Measurements from ENCODE around the gene SPNS2.

SPNS2 gene

GRCh38 chr17:4551796-4552525 lies 53.3 kb downstream of the SPNS2 start:
- no peak for DNase-seq

- no peak for DNase-seq
Observed at GRCh38 chr17:4553669-4554068, 55.0 kb downstream of the SPNS2 start.

GRCh38 chr17:4554441-4554996 lies 55.8 kb downstream of the SPNS2 start:
- no peak for DNase-seq

- peak; percentile 97 for DNase-seq
Observed at GRCh38 chr17:4554997-4555799, 56.5 kb downstream of the SPNS2 start, which contains the start of gene MYBBP1A. MYBBP1A (minus strand) TSS chr17:4555384; CDS start chr17:4555324, 60 bp downstream.

- DNase-seq = no peak
Observed at GRCh38 chr17:4555873-4556759, 57.4 kb downstream of the SPNS2 start.

GRCh38 chr17:4556996-4557395 lies 58.3 kb downstream of the SPNS2 start:
- DNase-seq = no peak

- no peak for DNase-seq
Observed at GRCh38 chr17:4557626-4558346, 59.1 kb downstream of the SPNS2 start.

GRCh38 chr17:4558347-4558971 lies 59.8 kb downstream of the SPNS2 start:
- DNase-seq = no peak

GRCh38 chr17:4559139-4559791 lies 60.6 kb downstream of the SPNS2 start:
- DNase-seq = no peak

- no peak for DNase-seq
Observed at GRCh38 chr17:4559966-4560365, 61.3 kb downstream of the SPNS2 start.

GRCh38 chr17:4560421-4560820 lies 61.7 kb downstream of the SPNS2 start, which contains the start of gene GGT6:
GGT6 (minus strand) TSS chr17:4560577; CDS start chr17:4560521, 56 bp downstream.
- DNase-seq = no peak

- DNase-seq = no peak
Observed at GRCh38 chr17:4560837-4561256, 62.2 kb downstream of the SPNS2 start.

- no peak for DNase-seq
Observed at GRCh38 chr17:4562015-4562969, 63.6 kb downstream of the SPNS2 start.

GRCh38 chr17:4565209-4566141 lies 66.8 kb downstream of the SPNS2 start:
- DNase-seq = peak; percentile 53

GRCh38 chr17:4566785-4567184 lies 68.1 kb downstream of the SPNS2 start:
- DNase-seq = peak; percentile 50

GRCh38 chr17:4569591-4569990 lies 70.9 kb downstream of the SPNS2 start:
- DNase-seq = no peak

GRCh38 chr17:4572131-4572530 lies 73.5 kb downstream of the SPNS2 start:
- no peak for DNase-seq

- no peak for DNase-seq
Observed at GRCh38 chr17:4573115-4573514, 74.4 kb downstream of the SPNS2 start.

Data from activated naive CD4-positive, alpha-beta T cell treated with anti-CD3 and anti-CD28 coated beads, Interleukin-2, amount 50 U/mL, for 16 hours (primary cell).